Neural cell (in vitro differentiated cells): Measurements from ENCODE around the gene ZNF304. TPM values are rescaled to one million over a fixed set of nuclear protein-coding genes. Genes with fewer than 3 reads are reported as not detected.

Experiments used
- H2AFZ ChIP-seq: fragments of 200-600, 300-800 bp; sonication (generic), shearing (Covaris generic); 2 replicates; pipeline ENCODE4 v1.6.0; 2014; ENCODE audit warnings: low read depth, mild to moderate bottlenecking, antibody characterized with exemption, low read length, moderate library complexity
- H3F3A ChIP-seq: fragments of 200-600 bp; shearing (Covaris generic); 2 replicates; pipeline ENCODE4 v1.6.1; 2016; ENCODE audit warnings: mild to moderate bottlenecking, moderate library complexity, mixed read lengths, antibody characterized with exemption, low read length; ENCODE audit not compliant: insufficient read depth, poor library complexity, severe bottlenecking
- H3K27ac ChIP-seq: fragments of 200-600, 300-800 bp; sonication (generic), shearing (Covaris generic); 2 replicates; pipeline ENCODE4 v1.5.1; 2014; ENCODE audit warnings: mild to moderate bottlenecking, low read length, moderate library complexity
- H3K27me3 ChIP-seq: fragments of 300-800, 200-600 bp; sonication (generic), shearing (Covaris generic); 2 replicates; pipeline ENCODE4 v1.6.0; 2014; ENCODE audit warnings: mild to moderate bottlenecking, low read depth, low read length, moderate library complexity; ENCODE audit not compliant: insufficient read depth
- H3K36me3 ChIP-seq: fragments of 300-800, 200-600 bp; sonication (generic), shearing (Covaris generic); 2 replicates; pipeline ENCODE4 v1.5.1; 2014; ENCODE audit warnings: mild to moderate bottlenecking, antibody characterized with exemption, low read length, moderate library complexity; ENCODE audit not compliant: insufficient read depth
- H3K4me2 ChIP-seq: fragments of 300-800, 200-600 bp; sonication (generic), shearing (Covaris generic); 2 replicates; pipeline ENCODE4 v1.6.0; 2014; ENCODE audit warnings: mild to moderate bottlenecking, low read length
- H3K4me3 ChIP-seq: fragments of 300-800, 200-600 bp; sonication (generic), shearing (Covaris generic); 2 replicates; pipeline ENCODE4 v1.5.1; 2014; ENCODE audit warnings: mild to moderate bottlenecking, low read length, moderate library complexity
- H3K79me2 ChIP-seq: fragments of 200-600 bp; shearing (Covaris generic); replicated peaks from 2 replicates; pipeline ENCODE4 v1.6.0; 2014; ENCODE audit warnings: mild to moderate bottlenecking, low read length, moderate library complexity; ENCODE audit not compliant: insufficient read depth
- H3K9ac ChIP-seq: fragments of 300-800, 200-600 bp; sonication (generic), shearing (Covaris generic); 2 replicates; pipeline ENCODE4 v1.6.1; 2016; ENCODE audit warnings: mild to moderate bottlenecking, low read length, mixed read lengths
- H3K9me2 ChIP-seq: fragments of 200-600 bp; shearing (Covaris generic); 2 replicates; pipeline ENCODE4 v1.6.1; 2016; ENCODE audit warnings: mild to moderate bottlenecking, low read length, mixed read lengths; ENCODE audit not compliant: insufficient read depth
- H3K9me3 ChIP-seq: fragments of 200-600, 300-800 bp; sonication (generic), shearing (Covaris generic); 2 replicates; pipeline ENCODE4 v1.6.1; 2016; ENCODE audit warnings: mild to moderate bottlenecking, mixed run types, low read length, moderate library complexity, mixed read lengths
- H4K20me1 ChIP-seq: fragments of 200-600 bp; shearing (Covaris generic); 2 replicates; pipeline ENCODE4 v1.6.1; 2016; ENCODE audit warnings: mild to moderate bottlenecking, mixed run types; ENCODE audit not compliant: insufficient read depth
- CTCF ChIP-seq: fragments of 450-650 bp; IDR thresholded peaks from 2 replicates; pipeline ENCODE4 v1.5.1; 2014; ENCODE audit warnings: antibody characterized with exemption, mild to moderate bottlenecking, moderate library complexity; ENCODE audit not compliant: poor library complexity, severe bottlenecking
- EP300 ChIP-seq: fragments of 450-650 bp; conservative IDR thresholded peaks from 2 replicates; pipeline ENCODE4 v1.6.1; 2014; ENCODE audit warnings: antibody characterized with exemption, mild to moderate bottlenecking, moderate library complexity; ENCODE audit not compliant: poor library complexity, severe bottlenecking
- EZH2 ChIP-seq: fragments of 200-600, 300-800 bp; shearing (Covaris generic), sonication (generic); IDR thresholded peaks from 2 replicates; pipeline ENCODE4 v1.6.1; 2014; ENCODE audit warnings: antibody characterized with exemption, low read length, borderline replicate concordance, mild to moderate bottlenecking; ENCODE audit not compliant: insufficient read depth, poor library complexity, severe bottlenecking
- MXI1 ChIP-seq: fragments of 450-650 bp; conservative IDR thresholded peaks from 2 replicates; pipeline ENCODE4 v1.6.1; 2014; ENCODE audit warnings: antibody characterized with exemption, mild to moderate bottlenecking; ENCODE audit not compliant: poor library complexity, severe bottlenecking
- POLR2AphosphoS5 ChIP-seq: IDR thresholded peaks from 2 replicates; pipeline ENCODE4 v1.6.1; 2012
- RAD21 ChIP-seq: fragments of 450-650 bp; conservative IDR thresholded peaks from 2 replicates; pipeline ENCODE4 v1.6.1; 2014; ENCODE audit warnings: antibody characterized with exemption, mild to moderate bottlenecking, moderate library complexity
- REST ChIP-seq: IDR thresholded peaks from 2 replicates; pipeline ENCODE4 v1.6.1; 2012; ENCODE audit warnings: borderline replicate concordance
- SMC3 ChIP-seq: fragments of 450-650 bp; conservative IDR thresholded peaks from 2 replicates; pipeline ENCODE4 v1.6.1; 2014; ENCODE audit warnings: antibody characterized with exemption, mild to moderate bottlenecking, moderate library complexity; ENCODE audit not compliant: poor library complexity
- TAF1 ChIP-seq: IDR thresholded peaks from 2 replicates; pipeline ENCODE4 v1.6.1; 2012; ENCODE audit warnings: low read depth
- polyA plus RNA-seq: library from polyadenylated mRNA; depleted of rRNA; stranded (reverse); fragments of >200 nt; gene quantifications from 2 replicates; pipeline ENCODE4 v1.2.3, GENCODE V29; 2014

Gene ZNF304
- polyA plus RNA-seq, 1 donor from 2014 or later: 20.6 TPM

GRCh38 chr19:57362997-57363687, 12.1 kb downstream of the ZNF304 start, which contains the start of the genes TRAPPC2B and ZNF547:
Gene TRAPPC2B, plus strand, starts transcription at chr19:57363551. Its CDS starts 1,283 bp downstream, at chr19:57364834.
Gene ZNF547, plus strand, starts transcription at chr19:57363551. Its CDS starts 5,005 bp downstream, at chr19:57368556.
- Histone ChIP-seq H3K9me3 (no peaks in the 10 kb centered on the region), H3F3A (no peaks in the 10 kb centered on the region), H3K9ac (peak within 1 kb of the TSS; percentile 98), H3K79me2 (peaks cover 17% of the 10 kb centered on the region), H4K20me1 (no peaks in the 10 kb centered on the region), H2AFZ (peak within 1 kb of the TSS; percentile 66), H3K9me2 (no peaks in the 10 kb centered on the region), H3K36me3 (no peaks in the 10 kb centered on the region), H3K4me2 (peak within 1 kb of the TSS; percentile 99), H3K4me3 (peak within 1 kb of the TSS; percentile 95), H3K27me3 (no peaks in the 10 kb centered on the region), H3K27ac (peak within 1 kb of the TSS; percentile 98)
- peak; percentile 59 for TF ChIP-seq TAF1
- peak; percentile 84 for TF ChIP-seq EP300
- TF ChIP-seq EZH2: no peak
- peak; percentile 45 for TF ChIP-seq SMC3
- TF ChIP-seq REST: peak; percentile 75
- peak; percentile 15 for TF ChIP-seq RAD21
- peak; percentile 71 for TF ChIP-seq MXI1
- peak; percentile 95 for TF ChIP-seq POLR2AphosphoS5
- TF ChIP-seq CTCF: no peak

GRCh38 chr19:57363688-57364181, 12.7 kb downstream of the ZNF304 start:
- Histone ChIP-seq H3K4me2 (peak overlapping the region; percentile 99), H3K9ac (peak overlapping the region; percentile 98), H3K27ac (peak overlapping the region; percentile 98), H3F3A (no peaks in the 10 kb centered on the region), H3K27me3 (no peaks in the 10 kb centered on the region), H2AFZ (peak overlapping the region; percentile 40), H3K36me3 (no peaks in the 10 kb centered on the region), H3K79me2 (peaks cover 17% of the 10 kb centered on the region), H3K9me3 (no peaks in the 10 kb centered on the region), H3K4me3 (peak overlapping the region; percentile 95), H4K20me1 (no peaks in the 10 kb centered on the region), H3K9me2 (no peaks in the 10 kb centered on the region)
- TF ChIP-seq REST (peak; percentile 63), EZH2 (no peak)
